ENCODE results near the gene MCIDAS.

MCIDAS gene

GRCh38 chr5:55232271-55232984 is 5.3 kb upstream of the MCIDAS start:
- Histone ChIP-seq H3K4me3 (ENCODE audit: insufficient read depth, low read depth, low read length, poor library complexity, severe bottlenecking) (peak overlapping the region; percentile 63), H3K36me3 (ENCODE audit: control insufficient read depth, insufficient read depth, low read length) (no peaks in the 10 kb centered on the region), H3K27ac (ENCODE audit: insufficient read depth, low read length, poor library complexity, severe bottlenecking) (no peak overlapping the region), H3K27me3 (replicated peaks; ENCODE audit: control insufficient read depth, insufficient read depth, low read length, poor library complexity, severe bottlenecking) (peaks cover 62% of the 10 kb centered on the region), H3K9me3 (ENCODE audit: control insufficient read depth, low read length) (no peaks in the 10 kb centered on the region), H3K4me1 (ENCODE audit: control insufficient read depth, insufficient read depth, low read length, poor library complexity, severe bottlenecking) (peaks cover 36% of the 10 kb centered on the region)
- DNase-seq = no peak

DNA sequence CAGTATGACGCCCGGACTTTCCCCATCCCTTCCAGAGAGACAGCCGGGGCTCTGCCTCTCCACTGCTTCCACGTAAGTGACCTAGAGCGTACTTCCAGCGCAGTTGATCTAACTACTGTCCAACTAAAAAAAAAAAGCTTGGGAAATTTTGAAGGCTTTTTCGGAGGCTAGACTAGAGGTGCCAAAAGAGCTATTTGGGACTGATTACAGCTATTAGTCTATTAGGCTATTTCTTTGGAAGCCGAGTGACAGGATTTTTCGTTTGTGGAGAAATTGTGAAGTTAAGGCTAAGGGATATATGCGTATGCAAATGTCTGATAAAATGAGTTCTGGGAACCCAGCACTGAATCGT is 4.8 kb upstream of the MCIDAS start:
- H3K27me3 ChIP-seq (replicated peaks; ENCODE audit: control insufficient read depth, insufficient read depth, low read length, poor library complexity, severe bottlenecking) = peaks cover 65% of the 10 kb centered on the region
- no peak for DNase-seq
- no peaks in the 10 kb centered on the region for H3K9me3 ChIP-seq (ENCODE audit: control insufficient read depth, low read length)
- peak overlapping the region; percentile 63 for H3K4me3 ChIP-seq (ENCODE audit: insufficient read depth, low read depth, low read length, poor library complexity, severe bottlenecking)
- no peak overlapping the region for H3K27ac ChIP-seq (ENCODE audit: insufficient read depth, low read length, poor library complexity, severe bottlenecking)
- no peaks in the 10 kb centered on the region for H3K36me3 ChIP-seq (ENCODE audit: control insufficient read depth, insufficient read depth, low read length)
- H3K4me1 ChIP-seq (ENCODE audit: control insufficient read depth, insufficient read depth, low read length, poor library complexity, severe bottlenecking) = peaks cover 41% of the 10 kb centered on the region

DNA sequence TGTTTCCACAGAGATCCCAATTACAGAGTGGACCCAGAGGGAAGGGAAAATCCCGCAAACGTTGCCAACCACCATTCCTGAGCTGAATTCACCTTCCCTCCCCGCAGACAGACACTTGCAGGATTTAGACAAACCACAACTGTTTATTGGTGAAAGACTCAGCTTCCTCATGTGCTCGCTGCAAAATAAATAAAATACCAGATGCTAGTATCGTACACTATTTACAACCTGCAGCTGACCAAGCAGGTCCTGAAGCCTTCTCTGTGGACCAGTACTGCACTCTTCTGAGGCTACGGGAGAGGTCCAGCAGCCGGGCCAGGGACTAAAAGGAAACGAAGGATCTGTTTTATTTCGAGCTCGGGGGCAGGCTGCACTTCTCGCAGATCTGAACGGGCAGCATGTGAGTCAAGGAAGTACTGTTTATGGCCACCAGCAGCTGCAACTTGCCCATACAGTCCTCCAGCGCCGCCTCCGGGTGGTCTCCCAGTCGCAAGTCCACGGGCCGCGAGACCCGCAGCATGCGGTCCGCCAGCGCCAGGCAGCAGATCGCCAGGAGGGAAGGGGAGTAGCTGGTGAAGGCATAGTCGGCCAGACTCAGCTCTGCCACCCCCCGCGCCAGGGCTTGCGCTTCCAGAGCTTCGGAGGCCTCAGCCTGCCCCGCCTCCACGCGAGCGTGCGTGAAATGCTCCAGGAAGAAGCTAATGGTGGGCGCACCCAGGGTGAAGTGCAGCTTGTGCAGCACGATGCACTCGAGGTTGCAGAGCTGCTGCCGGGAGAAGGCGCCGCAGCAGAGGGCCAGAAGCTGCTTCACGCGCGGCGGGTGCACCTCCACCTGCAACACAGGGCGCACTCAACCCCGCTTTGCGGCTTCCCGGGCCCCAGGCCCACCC is 4.2 kb upstream of the MCIDAS start:
- H3K4me1 ChIP-seq (ENCODE audit: control insufficient read depth, insufficient read depth, low read length, poor library complexity, severe bottlenecking) = peaks cover 47% of the 10 kb centered on the region
- H3K36me3 ChIP-seq (ENCODE audit: control insufficient read depth, insufficient read depth, low read length) = no peaks in the 10 kb centered on the region
- DNase-seq = no peak
- peaks cover 71% of the 10 kb centered on the region for H3K27me3 ChIP-seq (replicated peaks; ENCODE audit: control insufficient read depth, insufficient read depth, low read length, poor library complexity, severe bottlenecking)
- peak overlapping the region; percentile 63 for H3K4me3 ChIP-seq (ENCODE audit: insufficient read depth, low read depth, low read length, poor library complexity, severe bottlenecking)
- no peak overlapping the region for H3K27ac ChIP-seq (ENCODE audit: insufficient read depth, low read length, poor library complexity, severe bottlenecking)
- H3K9me3 ChIP-seq (ENCODE audit: control insufficient read depth, low read length) = no peaks in the 10 kb centered on the region

GRCh38 chr5:55230086-55230629 is 3.0 kb upstream of the MCIDAS start:
- Histone ChIP-seq H3K4me1 (ENCODE audit: control insufficient read depth, insufficient read depth, low read length, poor library complexity, severe bottlenecking) (peaks cover 48% of the 10 kb centered on the region), H3K36me3 (ENCODE audit: control insufficient read depth, insufficient read depth, low read length) (no peaks in the 10 kb centered on the region), H3K9me3 (ENCODE audit: control insufficient read depth, low read length) (no peaks in the 10 kb centered on the region), H3K27ac (ENCODE audit: insufficient read depth, low read length, poor library complexity, severe bottlenecking) (no peak overlapping the region), H3K4me3 (ENCODE audit: insufficient read depth, low read depth, low read length, poor library complexity, severe bottlenecking) (no peak overlapping the region), H3K27me3 (replicated peaks; ENCODE audit: control insufficient read depth, insufficient read depth, low read length, poor library complexity, severe bottlenecking) (peaks cover 82% of the 10 kb centered on the region)
- no peak for DNase-seq

DNA sequence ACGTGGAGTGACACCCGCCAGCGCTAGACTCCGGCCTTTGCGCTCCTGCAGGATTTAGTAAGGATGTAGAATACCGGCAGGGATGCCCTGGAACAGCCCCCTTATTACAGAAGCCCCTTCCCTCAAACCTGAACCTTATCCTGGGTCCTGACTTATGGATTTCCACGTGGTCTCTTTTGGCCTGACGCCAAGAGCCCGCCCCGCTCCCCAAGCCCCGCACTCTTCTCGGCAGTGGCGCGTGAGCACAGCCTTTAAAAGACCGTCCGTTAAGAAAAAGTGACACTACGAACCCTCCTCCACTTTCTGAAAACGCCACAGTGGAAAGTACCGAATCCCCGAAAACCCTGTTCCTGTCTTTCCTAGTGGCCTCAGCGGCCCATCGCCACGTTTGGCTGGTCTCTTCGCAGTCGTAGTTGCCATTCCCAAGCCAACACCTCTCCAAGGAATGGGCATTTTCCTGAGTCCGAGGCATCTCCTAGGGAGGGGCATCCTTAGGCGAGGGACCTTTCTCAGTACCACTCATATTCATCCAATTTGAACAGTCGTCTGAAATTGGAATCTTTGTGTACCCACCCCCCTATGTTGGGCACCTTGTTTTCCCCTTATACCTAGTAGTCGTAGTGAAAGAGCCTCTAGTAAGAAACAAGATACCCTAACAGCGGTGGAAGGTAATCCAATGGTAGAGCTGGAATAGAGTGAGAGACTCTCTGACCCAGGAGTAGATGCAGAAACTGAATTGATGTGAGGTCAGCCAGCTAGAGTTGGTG is 732 bp upstream of the MCIDAS start:
- Histone ChIP-seq H3K36me3 (ENCODE audit: control insufficient read depth, insufficient read depth, low read length) (no peaks in the 10 kb centered on the region), H3K27ac (ENCODE audit: insufficient read depth, low read length, poor library complexity, severe bottlenecking) (no peak overlapping the region), H3K4me3 (ENCODE audit: insufficient read depth, low read depth, low read length, poor library complexity, severe bottlenecking) (peak overlapping the region; percentile 48), H3K27me3 (replicated peaks; ENCODE audit: control insufficient read depth, insufficient read depth, low read length, poor library complexity, severe bottlenecking) (peaks cover 82% of the 10 kb centered on the region), H3K9me3 (ENCODE audit: control insufficient read depth, low read length) (no peaks in the 10 kb centered on the region), H3K4me1 (ENCODE audit: control insufficient read depth, insufficient read depth, low read length, poor library complexity, severe bottlenecking) (peaks cover 45% of the 10 kb centered on the region)
- no peak for DNase-seq

GRCh38 chr5:55226027-55226933 is 835 bp downstream of the MCIDAS start:
- no peaks in the 10 kb centered on the region for H3K36me3 ChIP-seq (ENCODE audit: control insufficient read depth, insufficient read depth, low read length)
- peaks cover 29% of the 10 kb centered on the region for H3K4me1 ChIP-seq (ENCODE audit: control insufficient read depth, insufficient read depth, low read length, poor library complexity, severe bottlenecking)
- peaks cover 80% of the 10 kb centered on the region for H3K27me3 ChIP-seq (replicated peaks; ENCODE audit: control insufficient read depth, insufficient read depth, low read length, poor library complexity, severe bottlenecking)
- DNase-seq = no peak
- H3K4me3 ChIP-seq (ENCODE audit: insufficient read depth, low read depth, low read length, poor library complexity, severe bottlenecking) = peak overlapping the region; percentile 48
- no peak overlapping the region for H3K27ac ChIP-seq (ENCODE audit: insufficient read depth, low read length, poor library complexity, severe bottlenecking)
- H3K9me3 ChIP-seq (ENCODE audit: control insufficient read depth, low read length) = no peaks in the 10 kb centered on the region

DNA sequence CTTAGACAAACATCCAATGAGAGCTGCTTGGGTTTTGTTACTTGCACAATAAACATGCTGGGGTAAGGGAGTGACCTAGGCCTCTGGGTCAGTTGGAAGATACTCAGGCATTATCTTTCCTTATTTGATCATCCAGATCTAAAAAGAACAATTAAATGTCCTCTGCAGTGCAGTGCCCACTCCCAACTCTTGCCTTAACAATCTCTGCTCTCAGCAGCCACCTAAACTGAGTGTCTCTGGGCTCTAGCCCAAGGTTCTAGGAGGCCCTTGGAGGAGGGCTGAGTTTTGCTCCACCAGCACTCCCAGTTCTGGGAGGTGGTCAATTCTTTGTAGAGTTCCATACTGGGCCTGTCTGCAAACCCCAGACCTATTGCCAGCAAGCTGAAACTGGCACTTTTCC is 1.8 kb downstream of the MCIDAS start:
- Histone ChIP-seq H3K27ac (ENCODE audit: insufficient read depth, low read length, poor library complexity, severe bottlenecking) (no peak overlapping the region), H3K4me1 (ENCODE audit: control insufficient read depth, insufficient read depth, low read length, poor library complexity, severe bottlenecking) (peaks cover 30% of the 10 kb centered on the region), H3K9me3 (ENCODE audit: control insufficient read depth, low read length) (no peaks in the 10 kb centered on the region), H3K36me3 (ENCODE audit: control insufficient read depth, insufficient read depth, low read length) (no peaks in the 10 kb centered on the region), H3K4me3 (ENCODE audit: insufficient read depth, low read depth, low read length, poor library complexity, severe bottlenecking) (no peak overlapping the region), H3K27me3 (replicated peaks; ENCODE audit: control insufficient read depth, insufficient read depth, low read length, poor library complexity, severe bottlenecking) (peaks cover 80% of the 10 kb centered on the region)
- no peak for DNase-seq

- no peak for DNase-seq
- no peaks in the 10 kb centered on the region for H3K9me3 ChIP-seq (ENCODE audit: control insufficient read depth, low read length)
- H3K4me3 ChIP-seq (ENCODE audit: insufficient read depth, low read depth, low read length, poor library complexity, severe bottlenecking) = no peak overlapping the region
- H3K36me3 ChIP-seq (ENCODE audit: control insufficient read depth, insufficient read depth, low read length) = no peaks in the 10 kb centered on the region
- peaks cover 74% of the 10 kb centered on the region for H3K27me3 ChIP-seq (replicated peaks; ENCODE audit: control insufficient read depth, insufficient read depth, low read length, poor library complexity, severe bottlenecking)
- no peak overlapping the region for H3K27ac ChIP-seq (ENCODE audit: insufficient read depth, low read length, poor library complexity, severe bottlenecking)
- peaks cover 34% of the 10 kb centered on the region for H3K4me1 ChIP-seq (ENCODE audit: control insufficient read depth, insufficient read depth, low read length, poor library complexity, severe bottlenecking)
Measured at GRCh38 chr5:55223812-55224240, 3.3 kb downstream of the MCIDAS start.

All from effector memory CD4-positive, alpha-beta T cell (primary cell).